GM18873 (cell line): ENCODE data around the gene CCDC187.
"Not testable (repeated sequence)": the region's sequence is repeated elsewhere in the genome, so short reads cannot be mapped to it uniquely, and the experiment has no call there.

ENCODE experiments used
- ATAC-seq: cut with Tn5 transposase; IDR thresholded peaks from one replicate; pipeline ENCODE4 v1.9.1; 2021; ENCODE audit warnings: mild to moderate bottlenecking, moderate library complexity, moderate number of reproducible peaks; ENCODE audit not compliant: unreplicated experiment, low FRiP score

The CCDC187 gene

GRCh38 chr9:136274786-136275654 is 28.9 kb downstream of the CCDC187 start:
- ATAC-seq, result no peak

GRCh38 chr9:136273921-136274785 is 29.7 kb downstream of the CCDC187 start:
- ATAC-seq, result no peak

GRCh38 chr9:136273244-136273865 is 30.5 kb downstream of the CCDC187 start:
- no peak for ATAC-seq

- ATAC-seq, result no peak
Observed at GRCh38 chr9:136270173-136270705, 33.7 kb downstream of the CCDC187 start.

GRCh38 chr9:136268735-136269134 is 35.2 kb downstream of the CCDC187 start:
- ATAC-seq, result no peak

- no peak for ATAC-seq
Observed at GRCh38 chr9:136268318-136268717, 35.6 kb downstream of the CCDC187 start.

GRCh38 chr9:136267261-136268111 is 36.4 kb downstream of the CCDC187 start:
- no peak for ATAC-seq

GRCh38 chr9:136266641-136267040 is 37.3 kb downstream of the CCDC187 start:
- ATAC-seq, result not testable (repeated sequence)

GRCh38 chr9:136265561-136266355 is 38.1 kb downstream of the CCDC187 start:
- ATAC-seq, result no peak

GRCh38 chr9:136264441-136265405 is 39.2 kb downstream of the CCDC187 start:
- ATAC-seq, result no peak

GRCh38 chr9:136264031-136264430 is 39.9 kb downstream of the CCDC187 start:
- ATAC-seq, result no peak

- ATAC-seq, result no peak
Observed at GRCh38 chr9:136262671-136263178, 41.2 kb downstream of the CCDC187 start.

GRCh38 chr9:136261686-136262430 is 42.0 kb downstream of the CCDC187 start:
- ATAC-seq, result no peak

GRCh38 chr9:136260936-136261472 is 42.9 kb downstream of the CCDC187 start:
- no peak for ATAC-seq

GRCh38 chr9:136260521-136260920 is 43.4 kb downstream of the CCDC187 start:
- no peak for ATAC-seq

- no peak for ATAC-seq
Observed at GRCh38 chr9:136259836-136260235, 44.1 kb downstream of the CCDC187 start.

GRCh38 chr9:136259517-136259813 is 44.4 kb downstream of the CCDC187 start:
- ATAC-seq, result no peak
